ENCODE results near the gene NRAP. TPM values are rescaled to one million over a fixed set of nuclear protein-coding genes. Genes with fewer than 3 reads are reported as not detected.

Gene NRAP
- total and polyA plus RNA-seq, 2 of the 4 experiments (the other 2 are of a cell fraction) = not detected

GRCh38 chr10:113692271-113692670, 28.4 kb upstream of the NRAP start:
- Histone ChIP-seq H3K4me3 (ENCODE audit: insufficient read depth, low read depth, low read length) (no peak overlapping the region), H4K91ac (ENCODE audit: insufficient read depth, low read depth, low read length) (no peak overlapping the region), H3K23ac (ENCODE audit: low read depth, low read length) (no peak overlapping the region), H3K9me1 (ENCODE audit: insufficient read depth, low read length) (no peaks in the 10 kb centered on the region; the same call in 1 of the 2 replicates), H3K4me1 (ENCODE audit: control insufficient read depth, insufficient read depth, low read length) (no peaks in the 10 kb centered on the region), H3K36me3 (ENCODE audit: control insufficient read depth, insufficient read depth, low read length) (peaks cover 9% of the 10 kb centered on the region), H3K14ac (replicated peaks; ENCODE audit: low read depth, low read length) (no peak overlapping the region), H3K27ac (ENCODE audit: insufficient read depth, low read length) (no peak overlapping the region), H3K18ac (ENCODE audit: low read depth, low read length) (no peak overlapping the region), H2AFZ (replicated peaks; ENCODE audit: low read length, poor library complexity) (no peak overlapping the region), H3K56ac (ENCODE audit: extremely low read depth, insufficient read depth, low read length) (no peak overlapping the region), H3K4ac (ENCODE audit: low read depth, low read length) (no peak overlapping the region), H2BK120ac (ENCODE audit: low read depth, low read length) (no peak overlapping the region), H2BK5ac (ENCODE audit: low read depth, low read length, poor library complexity, severe bottlenecking) (no peak overlapping the region), H4K8ac (ENCODE audit: low read depth in 2 of 2, low read length in 2 of 2) (no peak overlapping the region), H4K5ac (ENCODE audit: low read depth, low read length) (no peak overlapping the region), H2AK9ac (replicated peaks; ENCODE audit: low read depth, low read length, poor library complexity) (no peak overlapping the region), H4K20me1 (ENCODE audit: insufficient read depth, low read length) (peaks cover 10% of the 10 kb centered on the region), H3K79me1 (ENCODE audit: low read depth in 1 of 2, low read length in 2 of 2) (peaks cover 26 to 34% of the 10 kb centered on the region in 2 experiments), H2BK20ac (ENCODE audit: low read depth, low read length) (no peak overlapping the region), H3K27me3 (ENCODE audit: control insufficient read depth, insufficient read depth, low read length) (no peaks in the 10 kb centered on the region), H3K9me3 (ENCODE audit: control insufficient read depth, insufficient read depth, low read length) (peaks cover 6% of the 10 kb centered on the region), H2AK5ac (ENCODE audit: low read depth, low read length) (no peak overlapping the region), H3K9ac (ENCODE audit: low read depth, low read length) (no peak overlapping the region), H3K4me2 (ENCODE audit: low read depth, low read length) (no peak overlapping the region), H2BK15ac (ENCODE audit: low read depth, low read length) (no peak overlapping the region)
- TF ChIP-seq POLR2A (IDR thresholded peaks at IDR 0.05; ENCODE audit: low read depth, low read length) (no peak), RAD21 (IDR thresholded peaks at IDR 0.05; ENCODE audit: low read length) (no peak), CHD1 (IDR thresholded peaks at IDR 0.05; ENCODE audit: low read depth, low read length) (no peak), NFE2L2 (IDR thresholded peaks at IDR 0.05; ENCODE audit: low read depth, low read length) (no peak), MAZ (IDR thresholded peaks at IDR 0.05; ENCODE audit: borderline replicate concordance, low read depth, low read length) (no peak), FOS (IDR thresholded peaks at IDR 0.05; ENCODE audit: low read depth, low read length) (no peak), CEBPB (IDR thresholded peaks at IDR 0.05; ENCODE audit: low read depth, low read length) (no peak), SMC3 (IDR thresholded peaks at IDR 0.05; ENCODE audit: low read depth, low read length) (no peak), MAFK (IDR thresholded peaks at IDR 0.05; ENCODE audit: low read depth, low read length) (no peak), USF2 (IDR thresholded peaks at IDR 0.05; ENCODE audit: low read depth, low read length) (no peak), MXI1 (IDR thresholded peaks at IDR 0.05; ENCODE audit: borderline replicate concordance, low read depth, low read length) (no peak), BHLHE40 (IDR thresholded peaks at IDR 0.05; ENCODE audit: low read depth, low read length) (no peak), RCOR1 (IDR thresholded peaks at IDR 0.05; ENCODE audit: insufficient replicate concordance, low read length) (no peak), RFX5 (IDR thresholded peaks at IDR 0.05; ENCODE audit: low read depth, low read length) (no peak)
- TF ChIP-seq, protein P1, sequence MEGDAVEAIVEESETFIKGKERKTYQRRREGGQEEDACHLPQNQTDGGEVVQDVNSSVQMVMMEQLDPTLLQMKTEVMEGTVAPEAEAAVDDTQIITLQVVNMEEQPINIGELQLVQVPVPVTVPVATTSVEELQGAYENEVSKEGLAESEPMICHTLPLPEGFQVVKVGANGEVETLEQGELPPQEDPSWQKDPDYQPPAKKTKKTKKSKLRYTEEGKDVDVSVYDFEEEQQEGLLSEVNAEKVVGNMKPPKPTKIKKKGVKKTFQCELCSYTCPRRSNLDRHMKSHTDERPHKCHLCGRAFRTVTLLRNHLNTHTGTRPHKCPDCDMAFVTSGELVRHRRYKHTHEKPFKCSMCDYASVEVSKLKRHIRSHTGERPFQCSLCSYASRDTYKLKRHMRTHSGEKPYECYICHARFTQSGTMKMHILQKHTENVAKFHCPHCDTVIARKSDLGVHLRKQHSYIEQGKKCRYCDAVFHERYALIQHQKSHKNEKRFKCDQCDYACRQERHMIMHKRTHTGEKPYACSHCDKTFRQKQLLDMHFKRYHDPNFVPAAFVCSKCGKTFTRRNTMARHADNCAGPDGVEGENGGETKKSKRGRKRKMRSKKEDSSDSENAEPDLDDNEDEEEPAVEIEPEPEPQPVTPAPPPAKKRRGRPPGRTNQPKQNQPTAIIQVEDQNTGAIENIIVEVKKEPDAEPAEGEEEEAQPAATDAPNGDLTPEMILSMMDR (conservative IDR thresholded peaks at IDR 0.05; ENCODE audit: low read depth, low read length) = no peak
- TF ChIP-seq, protein P2, sequence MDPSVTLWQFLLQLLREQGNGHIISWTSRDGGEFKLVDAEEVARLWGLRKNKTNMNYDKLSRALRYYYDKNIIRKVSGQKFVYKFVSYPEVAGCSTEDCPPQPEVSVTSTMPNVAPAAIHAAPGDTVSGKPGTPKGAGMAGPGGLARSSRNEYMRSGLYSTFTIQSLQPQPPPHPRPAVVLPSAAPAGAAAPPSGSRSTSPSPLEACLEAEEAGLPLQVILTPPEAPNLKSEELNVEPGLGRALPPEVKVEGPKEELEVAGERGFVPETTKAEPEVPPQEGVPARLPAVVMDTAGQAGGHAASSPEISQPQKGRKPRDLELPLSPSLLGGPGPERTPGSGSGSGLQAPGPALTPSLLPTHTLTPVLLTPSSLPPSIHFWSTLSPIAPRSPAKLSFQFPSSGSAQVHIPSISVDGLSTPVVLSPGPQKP (IDR thresholded peaks at IDR 0.05; ENCODE audit: borderline replicate concordance, low read depth, low read length) = no peak
- ChIA-PET CTCF (no interaction called here), POLR2A (ENCODE audit: unreplicated experiment) (no interaction called here)
- no peak for ATAC-seq (ENCODE audit: low read depth)
- BruUV-seq (replicated peaks) = no TSS peak
- in situ Hi-C loops (cut with MboI; ENCODE audit: low sequenced_read_pairs) (no loop called here), dilution Hi-C loops (cut with HindIII; ENCODE audit: low sequenced_read_pairs, unreplicated experiment) (no loop called here), intact Hi-C loops (cut with micrococcal nuclease) (no loop called here)
- no peak for DNase-seq
- no CpG with 5 or more reads among the region's 6 CpGs for WGBS, 2 experiments (ENCODE audit: extremely low coverage in 2 of 2, insufficient read length in 1 of 2)
